Caco-2 (cell line): Measurements from ENCODE around the gene DRAM1. TPM values are rescaled to one million over a fixed set of nuclear protein-coding genes. Genes with fewer than 3 reads are reported as not detected.

ENCODE experiments used
- BruUV-seq: library from RNA; stranded (reverse); fragments of 400-500 nt; replicated peaks from 2 replicates; lab custom pipeline; 2021; lab: Mats Ljungman, UMichigan
- CTCF ChIA-PET: fragments of 300-600 bp; sonication (Branson Sonifier 250); formaldehyde crosslinking; loops from one replicate; lab custom pipeline; 2022; ENCODE audit warnings: antibody characterized with exemption; lab: Charles Lee
- POLR2A ChIA-PET: fragments of 300-600 bp; sonication (Branson Sonifier 250); formaldehyde crosslinking; loops from one replicate; lab custom pipeline; 2022; ENCODE audit warnings: antibody characterized with exemption; lab: Charles Lee
- DNase-seq, 2 experiments: peaks; one replicate each; pipeline versions ENCODE4 v3.0.0 to v3.0.0-alpha.2; 2020 to 2022
- H3K27me3 ChIP-seq: replicated peaks from 2 replicates; pipeline ENCODE4 v1.6.0; 2011; ENCODE audit warnings: low read length; ENCODE audit not compliant: control insufficient read depth, insufficient read depth
- H3K36me3 ChIP-seq: 2 replicates; pipeline ENCODE4 v1.5.1; 2011; ENCODE audit warnings: low read length; ENCODE audit not compliant: control insufficient read depth, insufficient read depth
- H3K4me1 ChIP-seq: fragments of 250-450 bp; sonication (Bioruptor Pico); 2 replicates; pipeline ENCODE4 v1.5.1; 2020; ENCODE audit warnings: mild to moderate bottlenecking
- H3K4me3 ChIP-seq: 2 replicates; pipeline ENCODE4 v1.5.1; 2011; ENCODE audit warnings: low read depth, mild to moderate bottlenecking, control low read depth, low read length
- H3K9me3 ChIP-seq: fragments of 250-450 bp; sonication (Bioruptor Pico); 2 replicates; pipeline ENCODE4 v1.5.1; 2020; ENCODE audit warnings: mild to moderate bottlenecking, moderate library complexity
- H3K27ac Mint-ChIP-seq: one replicate; pipeline ENCODE4 v1.8.0; 2022; ENCODE audit warnings: mixed read lengths; ENCODE audit not compliant: unreplicated experiment
- H3K27me3 Mint-ChIP-seq: one replicate; pipeline ENCODE4 v1.8.0; 2022; ENCODE audit warnings: mixed read lengths; ENCODE audit not compliant: insufficient read depth, unreplicated experiment
- H3K36me3 Mint-ChIP-seq: one replicate; pipeline ENCODE4 v1.8.0; 2022; ENCODE audit warnings: mild to moderate bottlenecking, mixed read lengths; ENCODE audit not compliant: insufficient read depth, unreplicated experiment
- H3K4me1 Mint-ChIP-seq: one replicate; pipeline ENCODE4 v1.8.0; 2022; ENCODE audit warnings: low read depth, mixed read lengths; ENCODE audit not compliant: unreplicated experiment
- H3K4me3 Mint-ChIP-seq: one replicate; pipeline ENCODE4 v1.8.0; 2022; ENCODE audit warnings: mild to moderate bottlenecking, moderate library complexity, mixed read lengths; ENCODE audit not compliant: unreplicated experiment
- H3K9me3 Mint-ChIP-seq: one replicate; pipeline ENCODE4 v1.8.0; 2022; ENCODE audit warnings: mixed read lengths; ENCODE audit not compliant: unreplicated experiment
- CTCF ChIP-seq, 2 experiments: fragments of 200-600 bp in 1 of 2; IDR thresholded peaks; 1 replicate in 1 of 2; 2 replicates in 1 of 2; pipeline versions ENCODE4 v1.5.1 to v1.8.0; 2011 to 2022; ENCODE audit warnings: antibody characterized with exemption in 1 of 2, control low read depth in 1 of 2, inconsistent platforms in 1 of 2, low read depth in 1 of 2, low read length in 1 of 2, mild to moderate bottlenecking in 1 of 2, moderate library complexity in 1 of 2; ENCODE audit not compliant: insufficient read depth in 1 of 2, severe bottlenecking in 1 of 2, unreplicated experiment in 1 of 2
- intact Hi-C: fragments of 100-400 bp; cut with micrococcal nuclease; formaldehyde crosslinking; loops from one replicate; pipeline ENCODE4 v1.10.0; 2022; ENCODE audit not compliant: unreplicated experiment
- total RNA-seq: library from RNA; stranded (reverse); gene quantifications from 2 replicates; pipeline ENCODE4 v1.2.3, GENCODE V29; 2022

The DRAM1 gene
- total RNA-seq, 1 experiment from 2014 or later: 46.4 TPM

GRCh38 chr12:101927999-101928398, 50.6 kb downstream of the DRAM1 start:
- CTCF ChIA-PET: no interaction called here
- no peaks in the 10 kb centered on the region for H3K27me3 ChIP-seq
- Mint-ChIP-seq H3K36me3 (peaks cover 14% of the 10 kb centered on the region), H3K9me3 (peaks cover 9% of the 10 kb centered on the region), H3K4me3 (no peak overlapping the region), H3K27me3 (no peaks in the 10 kb centered on the region), H3K4me1 (no peaks in the 10 kb centered on the region), H3K27ac (no peak overlapping the region)
- POLR2A ChIA-PET: no interaction called here
- no peaks in the 10 kb centered on the region for H3K36me3 ChIP-seq
- intact Hi-C loops: no loop called here
- H3K4me3 ChIP-seq: no peak overlapping the region
- no peak for TF ChIP-seq CTCF (IDR thresholded peaks at IDR 0.05; ENCODE audit: insufficient read depth in 1 of 2, low read depth in 1 of 2, low read length in 1 of 2, severe bottlenecking in 1 of 2, unreplicated experiment in 1 of 2)
- H3K9me3 ChIP-seq: no peaks in the 10 kb centered on the region
- H3K4me1 ChIP-seq: no peaks in the 10 kb centered on the region
- no TSS peak for BruUV-seq
- no peak for DNase-seq

GRCh38 chr12:101928556-101928955, 51.2 kb downstream of the DRAM1 start:
- peaks cover 14% of the 10 kb centered on the region for H3K36me3 Mint-ChIP-seq
- ChIA-PET POLR2A (interaction anchor here (0.5 kb wide), 1 partner anchor 79 kb away, joined by 3 read pairs; no protein-coding TSS in a partner anchor), CTCF (no interaction called here)
- DNase-seq: no peak
- Histone ChIP-seq H3K27me3 (no peaks in the 10 kb centered on the region), H3K4me1 (no peaks in the 10 kb centered on the region), H3K4me3 (no peak overlapping the region), H3K36me3 (no peaks in the 10 kb centered on the region), H3K9me3 (no peaks in the 10 kb centered on the region)
- no peak for TF ChIP-seq CTCF (IDR thresholded peaks at IDR 0.05; ENCODE audit: insufficient read depth in 1 of 2, low read depth in 1 of 2, low read length in 1 of 2, severe bottlenecking in 1 of 2, unreplicated experiment in 1 of 2)
- H3K4me3 Mint-ChIP-seq: no peak overlapping the region
- peaks cover 9% of the 10 kb centered on the region for H3K9me3 Mint-ChIP-seq
- no peak overlapping the region for H3K27ac Mint-ChIP-seq
- intact Hi-C loops: no loop called here
- no peaks in the 10 kb centered on the region for H3K4me1 Mint-ChIP-seq
- H3K27me3 Mint-ChIP-seq: no peaks in the 10 kb centered on the region
- BruUV-seq: no TSS peak

- Histone ChIP-seq H3K4me1 (no peaks in the 10 kb centered on the region), H3K9me3 (no peaks in the 10 kb centered on the region), H3K4me3 (no peak overlapping the region), H3K36me3 (no peaks in the 10 kb centered on the region), H3K27me3 (no peaks in the 10 kb centered on the region)
- no peaks in the 10 kb centered on the region for H3K27me3 Mint-ChIP-seq
- H3K9me3 Mint-ChIP-seq: peaks cover 2% of the 10 kb centered on the region
- ChIA-PET CTCF (no interaction called here), POLR2A (no interaction called here)
- H3K4me1 Mint-ChIP-seq: no peaks in the 10 kb centered on the region
- TF ChIP-seq CTCF (IDR thresholded peaks at IDR 0.05; ENCODE audit: insufficient read depth in 1 of 2, low read depth in 1 of 2, low read length in 1 of 2, severe bottlenecking in 1 of 2, unreplicated experiment in 1 of 2): no peak
- intact Hi-C loops: no loop called here
- DNase-seq: no peak
- no peak overlapping the region for H3K27ac Mint-ChIP-seq
- no peak overlapping the region for H3K4me3 Mint-ChIP-seq
- H3K36me3 Mint-ChIP-seq: peaks cover 9% of the 10 kb centered on the region
- no TSS peak for BruUV-seq
Observed at GRCh38 chr12:101929365-101930041, 52.1 kb downstream of the DRAM1 start.
